Gastroesophageal sphincter (tissue), 3 donors: ENCODE data around the gene MEF2A.

Experiments
- EP300 ChIP-seq: sonication (generic); formaldehyde crosslinking; IDR thresholded peaks from one replicate; pipeline ENCODE4 v1.6.1; 2017; ENCODE audit warnings: antibody characterized with exemption, mild to moderate bottlenecking
- POLR2A ChIP-seq, 2 donors: fragments of 450-650 bp; IDR thresholded peaks; one replicate each; pipeline ENCODE4 v1.6.1; 2017; ENCODE audit warnings: antibody characterized with exemption in 2 of 2, mild to moderate bottlenecking in 2 of 2, moderate library complexity in 1 of 2
- POLR2AphosphoS5 ChIP-seq: sonication (generic); formaldehyde crosslinking; IDR thresholded peaks from one replicate; pipeline ENCODE4 v1.6.1; 2017; ENCODE audit warnings: antibody characterized with exemption
- TF ChIP-seq, protein P1 (sequence below), 4 experiments: fragments of 200-600 bp in 2 of 4; fragments of 450-650 bp in 2 of 4; sonication (generic) in 1 of 4; IDR thresholded peaks; one replicate each; pipeline ENCODE4 v1.5.1; 2017 to 2019; ENCODE audit warnings: antibody characterized with exemption in 4 of 4, mild to moderate bottlenecking in 2 of 4, moderate library complexity in 2 of 4

DNA sequence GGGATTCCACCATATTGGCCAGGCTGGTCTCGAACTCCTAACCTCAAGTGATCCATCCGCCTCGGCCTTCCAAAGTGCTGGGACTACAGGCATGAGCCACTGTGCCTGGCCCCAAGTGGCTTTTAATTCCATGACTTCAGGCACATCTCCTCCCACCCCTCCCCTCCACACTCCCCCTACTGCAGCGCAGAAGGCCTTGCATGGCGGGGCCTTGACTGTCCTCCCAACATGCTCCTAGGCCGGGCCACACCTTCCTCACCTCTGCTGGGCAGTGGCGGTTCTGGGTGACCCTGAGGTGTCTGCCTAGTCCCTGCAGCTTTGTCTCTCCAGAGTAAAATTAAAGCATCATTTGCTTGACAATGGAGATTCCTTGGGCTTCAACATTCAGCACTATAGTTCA, 160.5 kb downstream of the MEF2A start:
- TF ChIP-seq, protein P1, sequence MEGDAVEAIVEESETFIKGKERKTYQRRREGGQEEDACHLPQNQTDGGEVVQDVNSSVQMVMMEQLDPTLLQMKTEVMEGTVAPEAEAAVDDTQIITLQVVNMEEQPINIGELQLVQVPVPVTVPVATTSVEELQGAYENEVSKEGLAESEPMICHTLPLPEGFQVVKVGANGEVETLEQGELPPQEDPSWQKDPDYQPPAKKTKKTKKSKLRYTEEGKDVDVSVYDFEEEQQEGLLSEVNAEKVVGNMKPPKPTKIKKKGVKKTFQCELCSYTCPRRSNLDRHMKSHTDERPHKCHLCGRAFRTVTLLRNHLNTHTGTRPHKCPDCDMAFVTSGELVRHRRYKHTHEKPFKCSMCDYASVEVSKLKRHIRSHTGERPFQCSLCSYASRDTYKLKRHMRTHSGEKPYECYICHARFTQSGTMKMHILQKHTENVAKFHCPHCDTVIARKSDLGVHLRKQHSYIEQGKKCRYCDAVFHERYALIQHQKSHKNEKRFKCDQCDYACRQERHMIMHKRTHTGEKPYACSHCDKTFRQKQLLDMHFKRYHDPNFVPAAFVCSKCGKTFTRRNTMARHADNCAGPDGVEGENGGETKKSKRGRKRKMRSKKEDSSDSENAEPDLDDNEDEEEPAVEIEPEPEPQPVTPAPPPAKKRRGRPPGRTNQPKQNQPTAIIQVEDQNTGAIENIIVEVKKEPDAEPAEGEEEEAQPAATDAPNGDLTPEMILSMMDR (IDR thresholded peaks at IDR 0.05) = no peak
- TF ChIP-seq POLR2AphosphoS5 (no peak), POLR2A (IDR thresholded peaks at IDR 0.05) (no peak), EP300 (no peak)
